Kidney (tissue), 14 donors: ENCODE results near the gene SIGLEC9. TPM values are rescaled to one million over a fixed set of nuclear protein-coding genes. Genes with fewer than 3 reads are reported as not detected.

Experiments used
- DNase-seq, 5 donors: peaks; one replicate each; pipeline ENCODE4 v3.0.0-alpha.2; 2013 to 2020
- FAIRE-seq: peaks from 2 replicates; lab custom pipeline; 2012; peaks lifted over from hg19 to GRCh38; lab: Jason Lieb, UNC
- H3K27ac ChIP-seq, 2 donors: one replicate each; pipeline ENCODE4 v1.7.0; 2013; ENCODE audit warnings: low read depth in 2 of 2, low read length in 2 of 2, inconsistent platforms in 1 of 2
- H3K27me3 ChIP-seq: one replicate; pipeline ENCODE4 v1.7.1; 2013; ENCODE audit warnings: low read length, inconsistent platforms; ENCODE audit not compliant: control insufficient read depth, insufficient read depth
- H3K36me3 ChIP-seq, 3 donors: one replicate each; pipeline versions ENCODE4 v1.7.0 to v1.7.1; 2013; ENCODE audit warnings: low read length in 3 of 3, control low read depth in 1 of 3, inconsistent platforms in 1 of 3; ENCODE audit not compliant: insufficient read depth in 3 of 3, control insufficient read depth in 2 of 3
- H3K4me1 ChIP-seq, 3 donors: one replicate each; pipeline versions ENCODE4 v1.7.0 to v1.7.1; 2013; ENCODE audit warnings: low read length in 3 of 3, inconsistent platforms in 1 of 3, low read depth in 1 of 3; ENCODE audit not compliant: control insufficient read depth in 2 of 3, insufficient read depth in 2 of 3
- H3K4me3 ChIP-seq, 3 donors: one replicate each; pipeline versions ENCODE4 v1.7.0 to v1.8.1; 2013; ENCODE audit warnings: low read length in 3 of 3, control low read depth in 1 of 3, inconsistent platforms in 1 of 3
- H3K9ac ChIP-seq, 3 donors: one replicate each; pipeline versions ENCODE4 v1.7.0 to v1.7.1; 2013; ENCODE audit warnings: low read length in 3 of 3, control low read depth in 1 of 3, inconsistent platforms in 1 of 3
- H3K9me3 ChIP-seq, 3 donors: one replicate each; pipeline versions ENCODE4 v1.7.0 to v1.7.1; 2013; ENCODE audit warnings: low read length in 3 of 3, control low read depth in 1 of 3, inconsistent platforms in 1 of 3; ENCODE audit not compliant: control insufficient read depth in 2 of 3, insufficient read depth in 1 of 3
- CTCF ChIP-seq: IDR thresholded peaks from 3 replicates; pipeline ENCODE4 v1.5.1; 2012; ENCODE audit warnings: mild to moderate bottlenecking, moderate library complexity, borderline replicate concordance; ENCODE audit not compliant: insufficient read depth; ENCODE audit errors: extremely low read depth
- intact Hi-C: fragments of 100-400 bp; cut with DNase I; formaldehyde crosslinking; loops from one replicate; pipeline ENCODE4 v1.11.1; 2022
- polyA plus RNA-seq: library from polyadenylated mRNA; stranded (reverse); fragments of 350-450 nt; fragmentation: Illumina TruSeq; extraction: RNeasy Lipid Tissue Mini Kit (QIAGEN cat#74804); gene quantifications from one replicate; pipeline ENCODE4 v1.2.3, GENCODE V29; 2014; ENCODE audit warnings: low read depth, low replicate concordance; ENCODE audit not compliant: insufficient read depth
- total RNA-seq: library from RNA; stranded (reverse); fragmentation: NEBNext Ultra II Directional; extraction: Animal tissue kit (Norgen Biotek cat#: 25700); gene quantifications from one replicate; pipeline ENCODE4 v1.2.1, GENCODE V29; 2021
- donor health status: control.
- donor health status: control.
- donor health status: control.
- donor health status: control.
- donor health status: control.
- donor health status: DM: yes; HTN: yes; CAD: no.
- donor health status: Normal renal cell carcinoma (clear cell type).

Gene SIGLEC9
- total and polyA plus RNA-seq, 2 donors from 2014 or later, result 1.6 to 8.1 TPM

- no peaks in the 10 kb centered on the region for H3K27me3 ChIP-seq
- FAIRE-seq (no peak), DNase-seq (no peak)
- no peaks in the 10 kb centered on the region for H3K4me1 ChIP-seq
- intact Hi-C loops, result no loop called here
- no peaks in the 10 kb centered on the region for H3K36me3 ChIP-seq
- no peak for TF ChIP-seq CTCF
- no peak overlapping the region for H3K4me3 ChIP-seq
- no peak overlapping the region for H3K27ac ChIP-seq
- no peaks in the 10 kb centered on the region for H3K9me3 ChIP-seq
- H3K9ac ChIP-seq, result no peak overlapping the region
Observed at GRCh38 chr19:51156710-51157109, 32.0 kb downstream of the SIGLEC9 start.

- no peaks in the 10 kb centered on the region for H3K27me3 ChIP-seq
- no peak overlapping the region for H3K27ac ChIP-seq
- DNase-seq (no peak), FAIRE-seq (no peak)
- intact Hi-C loops, result no loop called here
- H3K36me3 ChIP-seq, result no peaks in the 10 kb centered on the region
- H3K4me3 ChIP-seq, result no peak overlapping the region
- no peaks in the 10 kb centered on the region for H3K9me3 ChIP-seq
- H3K9ac ChIP-seq, result no peak overlapping the region
- no peaks in the 10 kb centered on the region for H3K4me1 ChIP-seq
- no peak for TF ChIP-seq CTCF
Observed at GRCh38 chr19:51157265-51157664, 32.6 kb downstream of the SIGLEC9 start.

GRCh38 chr19:51158474-51159129 is 33.9 kb downstream of the SIGLEC9 start:
- peak; percentile 41 for TF ChIP-seq CTCF
- peak in 4 of 5 donors; percentile 22 to 51 (median 34) for DNase-seq
- Histone ChIP-seq H3K9me3 (no peaks in the 10 kb centered on the region), H3K27me3 (no peaks in the 10 kb centered on the region), H3K27ac (no peak overlapping the region), H3K9ac (no peak overlapping the region), H3K4me1 (no peaks in the 10 kb centered on the region), H3K36me3 (no peaks in the 10 kb centered on the region), H3K4me3 (no peak overlapping the region)
- no peak for FAIRE-seq
- intact Hi-C loops, result no loop called here

GRCh38 chr19:51159656-51160055 is 35.0 kb downstream of the SIGLEC9 start:
- no peaks in the 10 kb centered on the region for H3K27me3 ChIP-seq
- FAIRE-seq, result no peak
- H3K4me1 ChIP-seq, result no peaks in the 10 kb centered on the region
- H3K36me3 ChIP-seq, result no peaks in the 10 kb centered on the region
- H3K4me3 ChIP-seq, result no peak overlapping the region
- intact Hi-C loops, result no loop called here
- no peak overlapping the region for H3K9ac ChIP-seq
- H3K9me3 ChIP-seq, result no peaks in the 10 kb centered on the region
- TF ChIP-seq CTCF, result no peak
- no peak for DNase-seq
- H3K27ac ChIP-seq, result no peak overlapping the region
